Stimulated activated naive CD8-positive, alpha-beta T cell treated with anti-CD3 and anti-CD28 coated beads, Interleukin-15, amount 100 ng/mL, for 72 hours (primary cell): Measurements from ENCODE around the gene CLIC6.
A peak's percentile ranks its signal among the peaks of the same experiment; 100 is the strongest.

Source experiments
- ATAC-seq: fragments of 150-1000 bp; cut with Tn5 transposase; 2 replicates; pipeline ENCODE4 v1.10.0; 2021; ENCODE audit warnings: mild to moderate bottlenecking, moderate library complexity
- DNase-seq, 2 donors: peaks; one replicate each; pipeline ENCODE4 v3.0.0; 2021 to 2022
- H3K27ac Mint-ChIP-seq, 2 donors: one replicate each; pipeline ENCODE4 v1.8.0; 2022; ENCODE audit warnings: mild to moderate bottlenecking in 2 of 2, mixed read lengths in 2 of 2, moderate library complexity in 2 of 2
- H3K27me3 Mint-ChIP-seq: one replicate; pipeline ENCODE4 v1.8.0; 2022; ENCODE audit warnings: mixed read lengths
- H3K4me1 Mint-ChIP-seq: one replicate; pipeline ENCODE4 v1.8.0; 2022; ENCODE audit warnings: mild to moderate bottlenecking, mixed read lengths
- H3K4me3 Mint-ChIP-seq, 2 donors: one replicate each; pipeline ENCODE4 v1.8.0; 2022; ENCODE audit warnings: mild to moderate bottlenecking in 2 of 2, mixed read lengths in 2 of 2, moderate library complexity in 1 of 2
- H3K9me3 Mint-ChIP-seq, 2 donors: one replicate each; pipeline ENCODE4 v1.8.0; 2022; ENCODE audit warnings: mixed read lengths in 2 of 2

Gene CLIC6

DNA sequence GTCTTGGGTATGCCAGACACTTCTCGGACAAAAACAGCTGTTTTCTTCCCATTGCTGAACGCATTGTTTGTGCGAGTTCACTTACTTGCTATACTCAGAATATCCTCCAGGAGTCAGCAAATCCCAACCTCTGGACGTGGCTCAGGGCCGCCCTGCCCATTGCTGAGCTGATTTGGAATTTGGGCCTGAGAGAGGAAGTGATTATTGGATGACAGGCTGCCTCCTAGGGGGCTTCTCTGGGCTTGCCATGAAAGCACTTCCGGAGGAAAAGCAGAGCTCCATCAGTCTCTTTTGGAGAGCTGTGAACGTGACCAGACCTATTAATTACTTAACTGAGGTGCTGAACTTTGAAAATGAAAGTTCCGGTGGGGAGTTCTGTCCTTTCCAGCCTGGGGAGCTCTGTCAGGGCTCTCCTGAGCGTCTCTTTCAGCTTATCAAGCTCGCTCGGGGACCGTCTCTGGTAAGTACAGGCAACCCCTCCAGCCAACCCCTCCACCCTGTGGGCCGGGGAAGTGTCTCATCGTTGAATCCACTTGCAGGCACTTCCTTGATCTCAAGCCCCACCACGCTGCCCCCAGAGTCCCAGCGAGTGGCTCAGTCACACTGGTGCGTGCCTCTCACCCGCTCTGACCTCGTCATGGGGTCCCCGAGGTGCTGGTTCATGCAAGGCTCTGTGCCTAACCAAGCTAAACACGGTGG lies 76.9 kb downstream of the CLIC6 start:
- peak overlapping the region; percentile 74 to 77 for H3K4me3 Mint-ChIP-seq
- peaks cover 7% of the 10 kb centered on the region for H3K4me1 Mint-ChIP-seq
- H3K27me3 Mint-ChIP-seq: peaks cover 25% of the 10 kb centered on the region
- ATAC-seq (peak; percentile 95), DNase-seq (peak; percentile 62 to 68)
- H3K27ac Mint-ChIP-seq: peak overlapping the region; percentile 78 to 94
- H3K9me3 Mint-ChIP-seq: no peaks in the 10 kb centered on the region

DNA sequence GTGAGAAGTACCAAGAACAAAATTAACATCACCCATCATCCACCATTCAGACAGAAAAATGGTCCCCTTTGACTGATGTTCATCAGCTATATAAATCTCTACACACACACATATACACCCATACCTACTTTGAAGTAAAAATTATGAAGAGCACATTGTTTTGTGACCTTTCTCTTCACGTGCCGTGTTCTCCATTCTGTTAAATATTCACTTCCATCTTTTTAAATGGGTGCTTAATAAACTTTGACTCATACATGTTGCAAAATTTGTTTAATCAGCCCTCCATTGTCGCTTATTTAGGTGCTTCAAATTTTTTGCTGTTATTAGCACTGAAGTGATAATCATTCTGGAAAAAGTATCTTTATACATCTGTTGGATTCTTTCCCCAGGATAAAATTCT lies 80.1 kb downstream of the CLIC6 start:
- peaks cover 30% of the 10 kb centered on the region for H3K27me3 Mint-ChIP-seq
- DNase-seq: no peak
- ATAC-seq: no peak
- H3K4me3 Mint-ChIP-seq: no peak overlapping the region
- peaks cover 7% of the 10 kb centered on the region for H3K4me1 Mint-ChIP-seq
- H3K27ac Mint-ChIP-seq: no peak overlapping the region
- no peaks in the 10 kb centered on the region for H3K9me3 Mint-ChIP-seq

DNA sequence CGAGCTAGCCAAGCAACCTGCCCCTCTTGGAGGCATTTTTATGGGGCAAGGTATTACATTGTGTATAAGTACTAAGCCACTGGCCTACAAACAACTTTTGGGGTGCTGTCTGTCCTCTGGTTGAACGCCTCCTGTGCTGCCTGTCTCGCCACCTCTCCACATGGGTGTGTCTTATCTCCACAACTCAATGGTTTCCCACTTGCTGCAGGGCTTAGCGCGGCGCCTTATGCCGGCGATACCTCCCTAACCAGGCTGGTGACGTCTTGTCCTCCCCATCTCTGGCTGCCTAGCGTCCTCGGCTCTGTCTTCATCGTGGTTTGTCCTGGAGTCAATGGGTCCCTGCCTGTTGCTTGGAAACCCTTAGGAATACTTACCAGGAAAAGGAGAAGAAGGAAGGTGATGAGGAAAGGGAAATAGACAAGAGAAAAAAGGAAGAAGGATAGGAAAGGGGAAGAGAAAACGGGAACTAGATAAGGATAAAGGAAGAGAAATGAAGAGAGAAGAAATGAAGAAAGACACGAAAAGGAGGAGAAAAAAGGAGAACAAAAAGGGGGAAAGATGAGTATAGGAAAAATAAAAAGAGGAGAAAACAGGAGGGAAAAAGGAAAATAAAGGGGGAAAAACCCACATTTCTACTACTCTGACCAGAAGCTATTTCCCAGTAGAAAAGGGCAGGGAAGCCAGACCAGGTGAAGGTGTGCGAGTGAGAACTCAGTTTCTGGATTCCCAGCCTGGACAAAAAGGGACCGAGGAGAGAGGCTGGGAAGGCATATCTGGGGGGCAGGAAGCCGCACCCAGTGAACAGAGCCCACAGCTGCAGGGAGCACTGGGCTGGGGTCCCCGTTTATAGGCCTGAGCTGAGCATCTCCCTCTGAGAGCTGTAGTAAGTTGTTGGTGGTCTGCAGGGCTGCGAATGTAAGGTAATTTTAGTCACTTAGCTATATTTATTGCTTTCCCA lies 86.2 kb downstream of the CLIC6 start:
- H3K27ac Mint-ChIP-seq: peak overlapping the region in 1 of 2 donors; percentile 21
- no peak overlapping the region for H3K4me3 Mint-ChIP-seq
- DNase-seq (no peak), ATAC-seq (no peak)
- H3K4me1 Mint-ChIP-seq: no peaks in the 10 kb centered on the region
- H3K9me3 Mint-ChIP-seq: no peaks in the 10 kb centered on the region
- peaks cover 35% of the 10 kb centered on the region for H3K27me3 Mint-ChIP-seq

DNA sequence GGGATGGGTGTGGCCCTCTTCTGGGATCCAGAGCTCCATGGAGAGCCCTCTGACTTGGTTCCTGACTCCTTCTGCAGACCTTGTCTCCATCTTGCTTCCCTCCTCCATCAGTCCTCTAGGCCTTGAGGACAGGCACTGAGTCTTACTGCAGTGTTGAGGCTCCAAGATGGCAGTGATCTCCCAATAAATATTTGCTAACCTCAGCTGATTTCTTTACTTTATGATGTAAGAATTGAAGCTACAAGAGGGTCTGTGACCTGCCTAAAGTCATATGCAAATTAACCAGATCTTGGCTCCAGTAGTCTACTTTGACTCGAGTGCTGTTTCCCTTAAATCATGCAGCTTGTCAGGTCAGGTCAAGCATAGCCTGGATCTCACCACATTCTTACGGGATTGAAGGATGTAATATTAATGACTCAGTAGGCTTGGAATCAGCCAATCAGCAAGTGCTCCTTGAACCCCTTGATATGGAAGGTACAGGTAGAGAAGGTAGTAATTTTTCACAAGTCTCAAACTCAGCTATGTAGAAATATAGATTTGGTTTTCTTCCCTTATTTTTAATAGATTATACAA lies 93.0 kb downstream of the CLIC6 start:
- H3K9me3 Mint-ChIP-seq: peaks cover 0 to 7% of the 10 kb centered on the region in 2 donors
- no peaks in the 10 kb centered on the region for H3K4me1 Mint-ChIP-seq
- no peak for ATAC-seq
- DNase-seq: no peak
- H3K27ac Mint-ChIP-seq: no peak overlapping the region
- no peak overlapping the region for H3K4me3 Mint-ChIP-seq
- no peaks in the 10 kb centered on the region for H3K27me3 Mint-ChIP-seq

DNA sequence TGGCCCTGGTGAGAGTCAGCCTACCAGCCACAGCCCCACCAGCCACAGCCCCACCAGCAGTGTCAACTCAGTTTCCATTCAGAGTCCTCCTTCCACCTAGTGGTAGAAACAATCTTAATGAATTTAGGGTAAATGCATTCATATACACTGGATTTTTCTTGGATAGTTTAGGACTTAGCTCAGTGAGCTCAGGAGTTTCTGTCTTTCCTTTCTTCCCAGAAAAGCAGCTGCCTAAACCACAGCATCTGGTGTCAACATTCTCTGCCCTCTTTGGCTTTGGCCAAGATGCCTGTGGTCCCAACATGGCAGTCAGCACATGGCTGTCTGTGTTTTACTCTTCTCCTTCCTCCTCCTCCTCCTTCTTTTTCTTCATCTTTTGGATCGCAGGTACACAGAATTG lies 94.0 kb downstream of the CLIC6 start:
- Mint-ChIP-seq H3K4me3 (no peak overlapping the region), H3K27ac (no peak overlapping the region), H3K27me3 (no peaks in the 10 kb centered on the region), H3K4me1 (no peaks in the 10 kb centered on the region), H3K9me3 (peaks cover 0 to 7% of the 10 kb centered on the region in 2 donors)
- ATAC-seq (no peak), DNase-seq (no peak)

DNA sequence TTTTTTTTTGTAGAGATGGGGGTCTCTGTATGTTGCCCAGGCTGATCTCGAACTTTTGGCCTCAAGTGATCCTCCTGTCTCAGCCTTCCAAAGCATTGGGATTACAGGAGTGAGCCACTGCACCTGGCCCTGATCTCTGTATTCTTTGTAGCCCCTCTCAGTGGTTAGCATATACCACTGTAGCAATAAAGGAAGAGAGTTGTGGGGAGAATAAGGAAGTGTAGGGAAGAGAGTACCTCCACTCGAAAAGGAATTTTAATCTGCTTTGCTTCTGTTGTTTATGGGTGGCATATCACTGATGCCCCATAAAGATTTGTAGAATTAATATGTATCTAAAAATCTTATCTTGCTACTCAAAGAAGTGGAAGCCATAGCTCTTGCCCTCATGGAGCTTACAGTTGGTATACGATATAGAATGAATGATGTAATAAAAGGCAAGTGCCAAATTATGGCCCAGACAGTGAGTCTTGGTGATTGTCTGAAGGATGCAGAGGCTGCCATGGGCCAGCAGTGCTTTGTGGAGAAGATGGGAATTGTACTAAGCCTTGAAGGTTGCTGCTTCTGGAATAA lies 96.0 kb downstream of the CLIC6 start:
- Mint-ChIP-seq H3K27ac (no peak overlapping the region), H3K4me1 (no peaks in the 10 kb centered on the region), H3K27me3 (peaks cover 7% of the 10 kb centered on the region), H3K9me3 (peaks cover 0 to 7% of the 10 kb centered on the region in 2 donors), H3K4me3 (no peak overlapping the region)
- ATAC-seq (no peak), DNase-seq (no peak)

DNA sequence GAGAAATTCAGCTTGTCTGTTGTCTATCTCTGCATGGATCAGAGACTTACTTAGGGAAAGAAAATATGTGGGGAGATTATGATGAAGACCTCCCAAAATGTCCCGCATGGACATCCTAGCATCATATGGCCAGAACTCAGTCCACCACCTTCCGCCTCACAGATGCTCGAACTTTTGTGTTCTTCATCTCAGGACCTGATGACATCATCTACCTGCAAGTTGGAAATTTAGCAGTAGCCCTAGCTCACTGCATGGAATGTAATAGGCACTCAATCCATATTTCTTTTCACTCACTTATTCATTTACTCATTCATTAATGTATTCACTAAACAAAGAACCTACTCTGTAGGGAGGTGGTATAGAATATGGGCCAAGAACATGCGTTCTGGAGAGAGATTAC lies 96.8 kb downstream of the CLIC6 start:
- H3K27ac Mint-ChIP-seq: no peak overlapping the region
- DNase-seq (no peak), ATAC-seq (no peak)
- no peaks in the 10 kb centered on the region for H3K4me1 Mint-ChIP-seq
- peaks cover 7% of the 10 kb centered on the region for H3K27me3 Mint-ChIP-seq
- no peak overlapping the region for H3K4me3 Mint-ChIP-seq
- peaks cover 0 to 7% of the 10 kb centered on the region in 2 donors for H3K9me3 Mint-ChIP-seq

DNA sequence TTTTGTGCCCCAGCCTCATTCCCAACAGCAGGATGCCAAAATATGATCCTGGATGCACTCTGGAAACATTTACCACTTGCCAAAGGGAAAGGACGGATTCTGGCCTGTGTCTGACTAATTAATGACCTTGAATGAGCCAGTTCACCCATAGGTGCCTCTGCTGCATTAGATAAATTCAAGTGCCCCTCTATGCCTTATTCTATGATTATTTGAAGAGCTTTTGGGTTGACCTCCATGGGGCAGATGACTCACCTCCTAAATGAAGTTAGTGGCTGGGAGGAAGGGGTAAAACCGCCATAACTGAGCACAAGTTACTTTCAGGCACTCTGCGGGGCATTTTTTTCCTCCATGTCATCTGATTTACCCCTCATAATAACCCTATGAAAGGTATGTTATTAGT lies 98.1 kb downstream of the CLIC6 start:
- Mint-ChIP-seq H3K4me1 (no peaks in the 10 kb centered on the region), H3K27me3 (peaks cover 7% of the 10 kb centered on the region), H3K9me3 (peaks cover 0 to 7% of the 10 kb centered on the region in 2 donors), H3K4me3 (no peak overlapping the region), H3K27ac (no peak overlapping the region)
- no peak for ATAC-seq
- DNase-seq: no peak
